Measurements from ENCODE around the gene TMEM185B.
"Not testable (repeated sequence)": the region's sequence is repeated elsewhere in the genome, so short reads cannot be mapped to it uniquely, and the experiment has no call there.

Gene TMEM185B

GRCh38 chr2:120204945-120205670 lies 18.1 kb downstream of the TMEM185B start:
- no peak for FAIRE-seq

GRCh38 chr2:120204417-120204816 lies 18.8 kb downstream of the TMEM185B start:
- no peak for FAIRE-seq

- FAIRE-seq = no peak
Measured at GRCh38 chr2:120204022-120204405, 19.2 kb downstream of the TMEM185B start.

GRCh38 chr2:120203251-120204021 lies 19.8 kb downstream of the TMEM185B start:
- FAIRE-seq = no peak

GRCh38 chr2:120199817-120200459 lies 23.3 kb downstream of the TMEM185B start:
- not testable (repeated sequence) for FAIRE-seq

GRCh38 chr2:120195553-120195952 lies 27.6 kb downstream of the TMEM185B start:
- no peak for FAIRE-seq

- FAIRE-seq = no peak
Measured at GRCh38 chr2:120192280-120192679, 30.9 kb downstream of the TMEM185B start.

- no peak for FAIRE-seq
Measured at GRCh38 chr2:120189189-120189588, 34.0 kb downstream of the TMEM185B start.

GRCh38 chr2:120182019-120182560 lies 41.1 kb downstream of the TMEM185B start:
- FAIRE-seq = no peak

GRCh38 chr2:120180066-120180465 lies 43.1 kb downstream of the TMEM185B start:
- no peak for FAIRE-seq

- no peak for FAIRE-seq
Measured at GRCh38 chr2:120179396-120179795, 43.8 kb downstream of the TMEM185B start.

- no peak for FAIRE-seq
Measured at GRCh38 chr2:120177973-120178372, 45.2 kb downstream of the TMEM185B start.

- FAIRE-seq = no peak
Measured at GRCh38 chr2:120177001-120177621, 46.1 kb downstream of the TMEM185B start.

GRCh38 chr2:120176526-120176925 lies 46.7 kb downstream of the TMEM185B start:
- FAIRE-seq = no peak

- peak; percentile 89 for FAIRE-seq
Measured at GRCh38 chr2:120174963-120175581, 48.1 kb downstream of the TMEM185B start.
